Esophagus (tissue), 2 donors: Measurements from ENCODE around the gene CIB1. TPM values are rescaled to one million over a fixed set of nuclear protein-coding genes. Genes with fewer than 3 reads are reported as not detected.

ENCODE experiments used
- H3K27ac ChIP-seq, 2 donors: one replicate each; pipeline ENCODE4 v1.5.1; 2013; ENCODE audit warnings: low read depth in 2 of 2, mild to moderate bottlenecking in 2 of 2, inconsistent platforms in 1 of 2, low read length in 1 of 2, moderate library complexity in 1 of 2
- H3K27me3 ChIP-seq, 2 donors: one replicate each; pipeline ENCODE4 v1.6.1; 2013; ENCODE audit warnings: low read length in 2 of 2, control low read depth in 1 of 2, mild to moderate bottlenecking in 1 of 2; ENCODE audit not compliant: insufficient read depth in 2 of 2, control insufficient read depth in 1 of 2
- H3K36me3 ChIP-seq, 2 donors: one replicate each; pipeline ENCODE4 v1.6.1; 2013; ENCODE audit warnings: low read length in 1 of 2; ENCODE audit not compliant: control insufficient read depth in 2 of 2, insufficient read depth in 2 of 2
- H3K4me1 ChIP-seq, 2 donors: one replicate each; pipeline ENCODE4 v1.6.1; 2013; ENCODE audit warnings: low read length in 1 of 2; ENCODE audit not compliant: control insufficient read depth in 2 of 2, insufficient read depth in 2 of 2
- H3K4me3 ChIP-seq, 2 donors: one replicate each; pipeline ENCODE4 v1.5.1; 2013; ENCODE audit warnings: low read length in 2 of 2, mild to moderate bottlenecking in 2 of 2, low read depth in 1 of 2, moderate library complexity in 1 of 2
- H3K9me3 ChIP-seq, 2 donors: one replicate each; pipeline ENCODE4 v1.6.1; 2013; ENCODE audit warnings: mild to moderate bottlenecking in 2 of 2, low read depth in 1 of 2, low read length in 1 of 2, moderate library complexity in 1 of 2; ENCODE audit not compliant: control insufficient read depth in 2 of 2, insufficient read depth in 1 of 2
- WGBS, 2 donors: extraction: QIAGEN DNeasy Blood & Tissue Kit; methylation state at CpG; one replicate each; pipeline ENCODE4 v1.1.7; 2013; 5-methylcytosine and 5-hydroxymethylcytosine counted together
- polyA plus RNA-seq, 2 donors: library from polyadenylated mRNA; stranded (reverse); fragments of 200-250 nt; gene quantifications; one replicate each; pipeline ENCODE4 v1.2.3, GENCODE V29; 2013
- donor health status: healthy with polysubstance abuse.
- donor health status: Bipolar disorder and iron deficiency.

Gene CIB1
- polyA plus RNA-seq, 2 donors = 88.5 to 121 TPM

DNA sequence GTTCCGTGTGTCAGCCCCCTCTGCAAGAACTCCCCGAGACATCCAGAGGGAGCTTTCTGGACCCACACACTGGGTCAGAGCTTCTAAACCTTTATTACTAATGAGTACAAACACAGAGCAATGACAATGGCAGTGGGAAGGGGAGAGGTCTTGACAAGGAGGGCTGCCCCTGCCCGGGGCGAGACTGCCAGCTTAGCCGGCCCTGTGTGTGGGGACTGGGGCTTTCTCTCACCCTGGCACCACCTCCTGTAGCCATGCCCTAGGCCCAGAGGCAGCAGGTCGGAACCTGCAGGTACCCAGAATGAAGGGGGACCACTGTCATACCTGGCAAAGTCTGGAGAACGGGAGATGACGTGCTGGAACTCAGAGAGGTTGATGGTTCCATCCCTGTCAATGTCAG is 3.1 kb downstream of the CIB1 start:
- Histone ChIP-seq H3K9me3 (no peaks in the 10 kb centered on the region), H3K36me3 (peaks cover 8 to 35% of the 10 kb centered on the region in 2 donors), H3K27me3 (no peaks in the 10 kb centered on the region), H3K27ac (peak overlapping the region; percentile 28 to 98), H3K4me3 (no peak overlapping the region), H3K4me1 (peaks cover 4 to 28% of the 10 kb centered on the region in 2 donors)
- WGBS, 2 donors = 56 to 62% methylated on average over 8 of the region's 8 CpGs

DNA sequence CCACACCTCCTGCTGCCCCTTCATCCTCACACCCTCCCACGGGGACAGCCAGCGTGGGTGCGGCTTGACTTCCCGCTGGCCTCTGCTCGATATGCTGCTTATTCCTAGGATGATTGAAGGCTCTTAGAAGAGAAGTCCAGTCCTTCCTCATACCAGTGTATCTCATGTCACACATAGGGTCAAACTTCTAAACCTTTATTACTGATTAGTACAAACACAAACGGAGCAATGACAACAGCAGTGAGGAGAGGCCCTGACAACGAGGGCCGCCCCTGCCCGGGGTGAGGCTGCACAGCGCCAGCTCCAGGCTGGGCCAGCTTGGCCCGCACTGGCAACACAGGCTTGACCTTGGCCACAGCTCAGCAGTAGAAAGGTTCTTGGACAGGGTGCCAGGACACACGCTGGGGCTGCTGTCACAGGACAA is 3.7 kb downstream of the CIB1 start:
- peaks cover 4 to 28% of the 10 kb centered on the region in 2 donors for H3K4me1 ChIP-seq
- H3K9me3 ChIP-seq = no peaks in the 10 kb centered on the region
- no peaks in the 10 kb centered on the region for H3K27me3 ChIP-seq
- H3K27ac ChIP-seq = peak overlapping the region; percentile 28 to 98
- H3K36me3 ChIP-seq = peaks cover 9 to 40% of the 10 kb centered on the region in 2 donors
- 43 to 48% methylated on average over 12 of the region's 12 CpGs for WGBS, 2 donors
- H3K4me3 ChIP-seq = no peak overlapping the region

DNA sequence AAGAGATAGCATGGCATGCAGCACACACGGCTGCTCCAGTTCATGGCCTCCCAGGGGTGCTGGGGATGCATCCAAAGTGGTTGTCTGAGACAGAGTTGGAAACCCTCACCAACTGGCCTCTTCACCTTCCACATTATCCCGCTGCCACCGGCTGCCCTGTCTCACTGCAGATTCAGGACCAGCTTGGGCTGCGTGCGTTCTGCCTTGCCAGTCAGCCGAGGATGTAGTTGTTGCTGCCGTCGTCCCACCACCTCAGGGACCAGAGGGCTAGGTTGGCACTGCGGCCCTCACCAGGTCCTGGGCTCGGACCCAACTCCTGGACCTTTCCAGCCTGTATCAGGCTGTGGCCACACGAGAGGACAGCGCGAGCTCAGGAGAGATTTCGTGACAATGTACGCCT is 4.8 kb downstream of the CIB1 start:
- no peaks in the 10 kb centered on the region for H3K9me3 ChIP-seq
- WGBS, 2 donors = 82% methylated on average over 15 of the region's 15 CpGs
- H3K36me3 ChIP-seq = peaks cover 17 to 52% of the 10 kb centered on the region in 2 donors
- no peak overlapping the region for H3K4me3 ChIP-seq
- H3K27ac ChIP-seq = peak overlapping the region; percentile 4 to 69
- peaks cover 4 to 28% of the 10 kb centered on the region in 2 donors for H3K4me1 ChIP-seq
- H3K27me3 ChIP-seq = no peaks in the 10 kb centered on the region

DNA sequence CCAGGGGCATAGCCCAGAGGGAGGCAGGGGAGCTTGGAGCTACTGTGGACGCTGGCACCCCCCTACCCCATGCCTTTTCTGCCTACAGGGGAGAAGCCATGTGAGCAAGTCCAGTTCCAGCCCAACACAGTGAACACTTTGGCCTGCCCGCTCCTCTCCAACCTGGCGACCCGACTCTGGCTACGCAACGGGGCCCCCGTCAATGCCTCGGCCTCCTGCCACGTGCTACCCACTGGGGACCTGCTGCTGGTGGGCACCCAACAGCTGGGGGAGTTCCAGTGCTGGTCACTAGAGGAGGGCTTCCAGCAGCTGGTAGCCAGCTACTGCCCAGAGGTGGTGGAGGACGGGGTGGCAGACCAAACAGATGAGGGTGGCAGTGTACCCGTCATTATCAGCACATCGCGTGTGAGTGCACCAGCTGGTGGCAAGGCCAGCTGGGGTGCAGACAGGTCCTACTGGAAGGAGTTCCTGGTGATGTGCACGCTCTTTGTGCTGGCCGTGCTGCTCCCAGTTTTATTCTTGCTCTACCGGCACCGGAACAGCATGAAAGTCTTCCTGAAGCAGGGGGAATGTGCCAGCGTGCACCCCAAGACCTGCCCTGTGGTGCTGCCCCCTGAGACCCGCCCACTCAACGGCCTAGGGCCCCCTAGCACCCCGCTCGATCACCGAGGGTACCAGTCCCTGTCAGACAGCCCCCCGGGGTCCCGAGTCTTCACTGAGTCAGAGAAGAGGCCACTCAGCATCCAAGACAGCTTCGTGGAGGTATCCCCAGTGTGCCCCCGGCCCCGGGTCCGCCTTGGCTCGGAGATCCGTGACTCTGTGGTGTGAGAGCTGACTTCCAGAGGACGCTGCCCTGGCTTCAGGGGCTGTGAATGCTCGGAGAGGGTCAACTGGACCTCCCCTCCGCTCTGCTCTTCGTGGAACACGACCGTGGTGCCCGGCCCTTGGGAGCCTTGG is 5.6 kb downstream of the CIB1 start:
- Histone ChIP-seq H3K4me1 (peaks cover 4 to 28% of the 10 kb centered on the region in 2 donors), H3K27me3 (no peaks in the 10 kb centered on the region), H3K36me3 (peaks cover 21 to 60% of the 10 kb centered on the region in 2 donors), H3K27ac (peak overlapping the region; percentile 4 to 69), H3K4me3 (no peak overlapping the region), H3K9me3 (no peaks in the 10 kb centered on the region)
- WGBS, 2 donors = 72 to 82% methylated on average over 35 to 38 of the region's 38 CpGs

DNA sequence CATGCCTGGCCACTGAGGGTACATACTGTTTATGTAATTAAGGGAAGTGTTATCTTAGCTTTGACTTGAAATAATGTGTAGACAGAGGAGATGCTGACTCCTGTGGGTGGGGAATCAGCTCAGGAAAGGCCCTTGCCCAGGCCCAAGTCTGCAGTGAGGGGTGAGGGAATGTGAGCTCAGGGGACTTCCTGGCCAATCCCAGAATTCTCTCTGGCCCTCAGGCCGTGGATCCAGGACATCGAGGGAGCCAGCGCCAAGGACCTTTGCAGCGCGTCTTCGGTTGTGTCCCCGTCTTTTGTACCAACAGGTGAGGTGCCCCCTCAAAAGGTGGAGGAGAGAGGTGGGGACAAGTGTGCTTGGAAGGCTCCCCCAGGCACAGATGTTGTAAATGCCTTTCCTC is 6.4 kb downstream of the CIB1 start:
- H3K27me3 ChIP-seq = no peaks in the 10 kb centered on the region
- WGBS, 2 donors = 84 to 88% methylated on average over 7 of the region's 7 CpGs
- no peak overlapping the region for H3K4me3 ChIP-seq
- peaks cover 4 to 23% of the 10 kb centered on the region in 2 donors for H3K4me1 ChIP-seq
- no peak overlapping the region for H3K27ac ChIP-seq
- peaks cover 21 to 62% of the 10 kb centered on the region in 2 donors for H3K36me3 ChIP-seq
- H3K9me3 ChIP-seq = no peaks in the 10 kb centered on the region

DNA sequence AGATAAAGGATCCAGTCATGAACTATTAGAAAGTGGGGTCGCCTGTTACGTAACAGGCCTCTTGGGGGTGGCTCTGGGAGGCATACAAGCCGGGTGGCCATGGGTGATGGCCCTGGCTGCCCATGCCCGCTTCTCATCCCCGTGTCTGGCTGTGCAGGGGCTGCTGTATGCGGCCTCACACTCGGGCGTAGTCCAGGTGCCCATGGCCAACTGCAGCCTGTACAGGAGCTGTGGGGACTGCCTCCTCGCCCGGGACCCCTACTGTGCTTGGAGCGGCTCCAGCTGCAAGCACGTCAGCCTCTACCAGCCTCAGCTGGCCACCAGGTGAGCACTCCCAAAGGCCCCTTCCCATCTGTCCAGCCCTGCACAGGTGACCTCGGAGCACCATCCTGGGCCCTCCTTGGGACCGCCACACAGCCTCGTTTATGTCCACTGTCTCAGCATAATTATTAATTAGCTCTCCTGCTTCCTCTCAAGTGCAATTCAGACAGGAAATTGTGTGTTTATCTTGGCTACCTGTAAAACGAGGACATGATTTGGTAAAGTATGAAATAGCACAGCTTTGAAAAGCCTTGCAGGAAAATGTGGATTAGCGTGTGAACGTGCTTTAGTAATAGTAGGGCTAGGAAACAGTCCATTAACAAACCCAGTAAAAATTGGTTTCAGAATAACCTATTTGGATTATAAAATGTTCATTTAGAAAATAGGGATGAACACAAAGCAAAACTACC is 8.1 kb downstream of the CIB1 start:
- H3K36me3 ChIP-seq = peaks cover 21 to 70% of the 10 kb centered on the region in 2 donors
- WGBS, 2 donors = 82 to 85% methylated on average over 18 of the region's 18 CpGs
- H3K4me3 ChIP-seq = no peak overlapping the region
- H3K27me3 ChIP-seq = no peaks in the 10 kb centered on the region
- no peaks in the 10 kb centered on the region for H3K9me3 ChIP-seq
- peaks cover 7 to 15% of the 10 kb centered on the region in 2 donors for H3K4me1 ChIP-seq
- H3K27ac ChIP-seq = peak overlapping the region in 1 of 2 donors; percentile 40

DNA sequence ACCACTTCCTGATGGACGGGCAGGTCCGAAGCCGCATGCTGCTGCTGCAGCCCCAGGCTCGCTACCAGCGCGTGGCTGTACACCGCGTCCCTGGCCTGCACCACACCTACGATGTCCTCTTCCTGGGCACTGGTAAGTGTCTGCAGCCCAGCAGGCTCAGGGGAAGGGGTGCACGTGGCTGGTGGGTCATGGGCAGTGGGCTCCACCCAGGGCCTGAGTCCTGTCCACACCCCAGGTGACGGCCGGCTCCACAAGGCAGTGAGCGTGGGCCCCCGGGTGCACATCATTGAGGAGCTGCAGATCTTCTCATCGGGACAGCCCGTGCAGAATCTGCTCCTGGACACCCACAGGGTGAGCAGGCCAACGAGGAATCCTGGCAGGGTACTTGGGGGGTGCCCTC is 8.7 kb downstream of the CIB1 start:
- H3K4me3 ChIP-seq = no peak overlapping the region
- no peak overlapping the region for H3K27ac ChIP-seq
- H3K27me3 ChIP-seq = no peaks in the 10 kb centered on the region
- H3K4me1 ChIP-seq = peaks cover 7 to 12% of the 10 kb centered on the region in 2 donors
- peaks cover 21 to 69% of the 10 kb centered on the region in 2 donors for H3K36me3 ChIP-seq
- no peaks in the 10 kb centered on the region for H3K9me3 ChIP-seq
- WGBS, 2 donors = 89 to 91% methylated on average over 17 of the region's 17 CpGs

DNA sequence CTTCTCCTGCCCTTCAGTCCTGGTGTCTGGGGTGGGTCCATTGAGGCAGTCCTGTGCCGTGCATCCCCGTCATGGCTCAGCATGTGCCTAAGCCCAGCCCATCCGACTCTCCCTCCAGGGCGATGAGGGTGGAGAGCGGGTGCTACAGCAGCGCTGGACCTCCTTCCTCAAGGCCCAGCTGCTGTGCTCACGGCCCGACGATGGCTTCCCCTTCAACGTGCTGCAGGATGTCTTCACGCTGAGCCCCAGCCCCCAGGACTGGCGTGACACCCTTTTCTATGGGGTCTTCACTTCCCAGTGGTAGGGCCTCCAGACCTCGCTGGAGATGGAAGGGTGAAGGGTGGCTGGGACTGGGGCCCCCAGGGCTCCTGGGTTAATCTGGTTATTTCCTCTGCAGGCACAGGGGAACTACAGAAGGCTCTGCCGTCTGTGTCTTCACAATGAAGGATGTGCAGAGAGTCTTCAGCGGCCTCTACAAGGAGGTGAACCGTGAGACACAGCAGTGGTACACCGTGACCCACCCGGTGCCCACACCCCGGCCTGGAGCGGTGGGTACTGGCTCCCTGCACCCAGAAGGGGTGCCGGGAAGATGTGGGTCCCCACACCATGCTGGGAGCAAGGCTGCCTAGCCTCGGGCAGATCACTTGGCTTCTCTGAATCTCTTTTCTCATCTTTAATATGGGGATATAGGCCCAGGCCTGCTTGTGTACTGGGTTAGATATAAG is 10.1 kb downstream of the CIB1 start:
- H3K36me3 ChIP-seq = peaks cover 20 to 69% of the 10 kb centered on the region in 2 donors
- peak overlapping the region in 1 of 2 donors; percentile 37 for H3K27ac ChIP-seq
- H3K4me1 ChIP-seq = peaks cover 7 to 12% of the 10 kb centered on the region in 2 donors
- no peaks in the 10 kb centered on the region for H3K9me3 ChIP-seq
- 88 to 93% methylated on average over 22 of the region's 22 CpGs for WGBS, 2 donors
- no peaks in the 10 kb centered on the region for H3K27me3 ChIP-seq
- H3K4me3 ChIP-seq = no peak overlapping the region

DNA sequence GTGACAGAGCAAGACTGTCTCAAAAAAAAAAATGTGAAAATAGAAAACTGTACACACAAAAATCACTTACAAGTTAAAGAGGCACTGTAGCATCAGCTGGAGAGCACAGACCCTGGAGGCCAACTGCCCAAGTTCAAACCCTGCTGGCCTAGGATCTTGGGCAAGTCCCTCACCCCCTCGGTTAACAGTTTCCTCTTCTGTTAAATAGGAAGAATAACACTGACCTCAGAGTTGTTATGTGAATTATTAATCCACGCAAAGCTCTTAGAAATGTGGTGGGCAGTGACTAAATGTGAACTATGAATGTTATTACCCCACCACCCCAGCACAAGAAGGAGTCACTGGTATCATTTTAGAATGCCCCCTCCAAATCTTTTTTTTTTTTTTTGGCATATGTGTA is 11.2 kb downstream of the CIB1 start:
- Histone ChIP-seq H3K27ac (no peak overlapping the region), H3K27me3 (no peaks in the 10 kb centered on the region), H3K4me3 (no peak overlapping the region), H3K36me3 (peaks cover 18 to 66% of the 10 kb centered on the region in 2 donors), H3K9me3 (no peaks in the 10 kb centered on the region), H3K4me1 (peaks cover 7 to 13% of the 10 kb centered on the region in 2 donors)
- WGBS, 2 donors = 74 to 86% methylated on average over 2 of the region's 2 CpGs
